ENCODE measurements around the gene CNIH2.
"Not testable (repeated sequence)": the region's sequence is repeated elsewhere in the genome, so short reads cannot be mapped to it uniquely, and the experiment has no call there.

Gene CNIH2

GRCh38 chr11:66291303-66291705 lies 13.3 kb downstream of the CNIH2 start:
- no peak for DNase-seq (ENCODE audit: low read depth in 2 of 2)

- no peak for DNase-seq (ENCODE audit: low read depth in 2 of 2)
These were observed 13.9 kb downstream of the CNIH2 start, which contains the start of gene TMEM151A for GRCh38 chr11:66291706-66292542. TMEM151A (plus strand) TSS chr11:66291894; CDS start chr11:66292014, 120 bp downstream.

- no peak for DNase-seq (ENCODE audit: low read depth in 2 of 2)
These were observed 14.8 kb downstream of the CNIH2 start for GRCh38 chr11:66292543-66293332.

GRCh38 chr11:66293352-66293751 lies 15.4 kb downstream of the CNIH2 start:
- no peak for DNase-seq (ENCODE audit: low read depth in 2 of 2)

- DNase-seq (ENCODE audit: low read depth in 2 of 2) = no peak
These were observed 16.0 kb downstream of the CNIH2 start for GRCh38 chr11:66293777-66294625.

GRCh38 chr11:66294626-66295620 lies 16.9 kb downstream of the CNIH2 start:
- no peak for DNase-seq (ENCODE audit: low read depth in 2 of 2)

GRCh38 chr11:66297610-66298009 lies 19.6 kb downstream of the CNIH2 start:
- DNase-seq (ENCODE audit: low read depth in 2 of 2) = no peak

- DNase-seq (ENCODE audit: low read depth in 2 of 2) = no peak
These were observed 21.2 kb downstream of the CNIH2 start for GRCh38 chr11:66299186-66299585.

GRCh38 chr11:66302656-66303055 lies 24.7 kb downstream of the CNIH2 start:
- no peak for DNase-seq (ENCODE audit: low read depth in 2 of 2)

GRCh38 chr11:66309475-66309874 lies 31.5 kb downstream of the CNIH2 start:
- DNase-seq (ENCODE audit: low read depth in 2 of 2) = no peak

GRCh38 chr11:66310324-66310723 lies 32.3 kb downstream of the CNIH2 start:
- DNase-seq (ENCODE audit: low read depth in 2 of 2) = no peak

GRCh38 chr11:66310803-66311440 lies 32.9 kb downstream of the CNIH2 start:
- not testable (repeated sequence) for DNase-seq (ENCODE audit: low read depth in 2 of 2)

GRCh38 chr11:66311470-66311964 lies 33.5 kb downstream of the CNIH2 start:
- DNase-seq (ENCODE audit: low read depth in 2 of 2) = no peak

GRCh38 chr11:66311965-66312548 lies 34.1 kb downstream of the CNIH2 start:
- peak; percentile 97 to 98 for DNase-seq (ENCODE audit: low read depth in 2 of 2)

GRCh38 chr11:66312549-66313320 lies 34.8 kb downstream of the CNIH2 start:
- peak; percentile 97 to 98 for DNase-seq (ENCODE audit: low read depth in 2 of 2)

- no peak for DNase-seq (ENCODE audit: low read depth in 2 of 2)
These were observed 35.6 kb downstream of the CNIH2 start for GRCh38 chr11:66313321-66314185.

- DNase-seq (ENCODE audit: low read depth in 2 of 2) = no peak
These were observed 36.2 kb downstream of the CNIH2 start for GRCh38 chr11:66314186-66314501.
